Glutamatergic neuron (in vitro differentiated cells): ENCODE results near the gene CTSZ. TPM values are rescaled to one million over a fixed set of nuclear protein-coding genes. Genes with fewer than 3 reads are reported as not detected.

Experiments used
- DNase-seq: peaks from one replicate; pipeline ENCODE4 v3.0.0; 2022
- H3K27ac Mint-ChIP-seq: one replicate; pipeline ENCODE4 v1.8.0; 2020; ENCODE audit warnings: mild to moderate bottlenecking, mixed read lengths, inconsistent platforms; ENCODE audit not compliant: unreplicated experiment
- H3K27me3 Mint-ChIP-seq: one replicate; pipeline ENCODE4 v1.8.0; 2020; ENCODE audit warnings: mild to moderate bottlenecking, moderate library complexity, mixed read lengths, inconsistent platforms; ENCODE audit not compliant: unreplicated experiment
- H3K36me3 Mint-ChIP-seq: one replicate; pipeline ENCODE4 v1.8.0; 2020; ENCODE audit warnings: mild to moderate bottlenecking, mixed read lengths, inconsistent platforms; ENCODE audit not compliant: unreplicated experiment
- H3K4me1 Mint-ChIP-seq: one replicate; pipeline ENCODE4 v1.8.0; 2020; ENCODE audit warnings: mild to moderate bottlenecking, low read depth, mixed read lengths, inconsistent platforms; ENCODE audit not compliant: unreplicated experiment
- H3K4me3 Mint-ChIP-seq: one replicate; pipeline ENCODE4 v1.8.0; 2020; ENCODE audit warnings: mild to moderate bottlenecking, mixed read lengths, inconsistent platforms; ENCODE audit not compliant: unreplicated experiment
- H3K9me3 Mint-ChIP-seq: one replicate; pipeline ENCODE4 v1.8.0; 2020; ENCODE audit warnings: mild to moderate bottlenecking, moderate library complexity, mixed read lengths, inconsistent platforms; ENCODE audit not compliant: unreplicated experiment
- CTCF ChIP-seq: fragments of 200-600 bp; sonication (generic); IDR thresholded peaks from one replicate; pipeline ENCODE4 v1.5.0; 2021; ENCODE audit not compliant: partially characterized antibody, unreplicated experiment
- total RNA-seq: library from RNA; stranded (reverse); fragmentation: NEBNext Ultra II Directional; extraction: Animal tissue kit (Norgen Biotek cat#: 25700); gene quantifications from one replicate; pipeline ENCODE4 v1.2.1, GENCODE V29; 2021; ENCODE audit not compliant: unreplicated experiment

The CTSZ gene
- total RNA-seq, 1 donor from 2014 or later: 13.1 TPM

GRCh38 chr20:59010321-59010994, 3.4 kb upstream of the CTSZ start:
- DNase-seq: no peak

GRCh38 chr20:59008715-59009336, 1.8 kb upstream of the CTSZ start:
- Mint-ChIP-seq H3K36me3 (no peaks in the 10 kb centered on the region), H3K9me3 (no peaks in the 10 kb centered on the region), H3K4me3 (no peak overlapping the region), H3K27me3 (peaks cover 9% of the 10 kb centered on the region), H3K4me1 (no peaks in the 10 kb centered on the region), H3K27ac (no peak overlapping the region)
- peak; percentile 2 for DNase-seq
- no peak for TF ChIP-seq CTCF

More at GRCh38 chr20:59010321-59010994, 3.4 kb upstream of the CTSZ start:
- H3K9me3 Mint-ChIP-seq: no peaks in the 10 kb centered on the region
- TF ChIP-seq CTCF: no peak
- H3K4me1 Mint-ChIP-seq: peaks cover 3% of the 10 kb centered on the region
- H3K36me3 Mint-ChIP-seq: no peaks in the 10 kb centered on the region
- H3K27ac Mint-ChIP-seq: no peak overlapping the region
- no peak overlapping the region for H3K4me3 Mint-ChIP-seq
- H3K27me3 Mint-ChIP-seq: peaks cover 4% of the 10 kb centered on the region

GRCh38 chr20:59007665-59008511, 834 bp upstream of the CTSZ start:
- Mint-ChIP-seq H3K4me1 (no peaks in the 10 kb centered on the region), H3K9me3 (no peaks in the 10 kb centered on the region), H3K27me3 (peaks cover 7% of the 10 kb centered on the region), H3K36me3 (no peaks in the 10 kb centered on the region), H3K4me3 (peak overlapping the region; percentile 57), H3K27ac (no peak overlapping the region)
- peak; percentile 8 for DNase-seq
- TF ChIP-seq CTCF: no peak

- peaks cover 5% of the 10 kb centered on the region for H3K9me3 Mint-ChIP-seq
- peak; percentile 6 for DNase-seq
Measured at GRCh38 chr20:59006167-59006863, 739 bp downstream of the CTSZ start.

More at GRCh38 chr20:59006167-59006863, 739 bp downstream of the CTSZ start:
- Mint-ChIP-seq H3K4me3 (peak overlapping the region; percentile 42), H3K27me3 (peaks cover 15% of the 10 kb centered on the region), H3K27ac (no peak overlapping the region), H3K4me1 (no peaks in the 10 kb centered on the region), H3K36me3 (no peaks in the 10 kb centered on the region)
- TF ChIP-seq CTCF: no peak
